PFSK-1 (cell line): ENCODE measurements around the gene DAO.

Experiments
- POLR2AphosphoS5 ChIP-seq: IDR thresholded peaks from 2 replicates; pipeline ENCODE4 v1.6.1; 2012; ENCODE audit warnings: low read depth, mild to moderate bottlenecking, control low read depth, low read length, moderate library complexity
- REST ChIP-seq, 2 experiments: IDR thresholded peaks; 2 replicates each; pipeline versions ENCODE4 v1.6.1 to v1.8.0; 2011 to 2012; ENCODE audit warnings: low read depth in 2 of 2, low read length in 2 of 2, control low read depth in 1 of 2, inconsistent platforms in 1 of 2, mild to moderate bottlenecking in 1 of 2, moderate library complexity in 1 of 2; ENCODE audit not compliant: insufficient read depth in 1 of 2
- SIN3A ChIP-seq: IDR thresholded peaks from 2 replicates; pipeline ENCODE4 v1.6.1; 2012; ENCODE audit warnings: mild to moderate bottlenecking, low read length, moderate library complexity, borderline replicate concordance; ENCODE audit not compliant: insufficient read depth
- TAF1 ChIP-seq: IDR thresholded peaks from 2 replicates; pipeline ENCODE4 v1.6.1; 2012; ENCODE audit warnings: low read length, control low read depth, borderline replicate concordance; ENCODE audit not compliant: insufficient read depth

DNA sequence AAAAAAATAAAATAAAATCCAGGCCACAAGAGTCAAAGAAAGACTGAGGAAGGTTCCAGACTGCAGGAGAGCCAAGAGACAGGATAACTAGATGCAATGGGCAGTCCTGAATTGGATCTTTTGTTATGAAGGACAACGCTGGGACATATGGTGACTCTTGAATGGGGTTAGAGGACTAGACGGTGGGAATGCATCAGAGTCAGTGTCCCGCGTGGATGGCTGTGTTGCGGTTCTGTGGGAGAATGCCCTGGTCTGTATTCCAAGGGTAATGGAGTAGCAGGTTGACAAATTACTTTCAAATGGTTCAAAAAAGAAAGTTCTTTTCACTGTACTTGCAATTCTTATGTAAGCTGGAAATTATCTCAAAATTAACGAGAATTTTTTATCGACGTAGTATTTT, 42.7 kb upstream of the DAO start:
- TF ChIP-seq SIN3A (no peak), TAF1 (no peak), POLR2AphosphoS5 (no peak), REST (IDR thresholded peaks at IDR 0.05; ENCODE audit: insufficient read depth in 1 of 2, low read depth in 2 of 2, low read length in 2 of 2) (no peak)
